ENCODE results near the gene P2RX1. TPM values are rescaled to one million over a fixed set of nuclear protein-coding genes. Genes with fewer than 3 reads are reported as not detected.

Gene P2RX1
- 1 to 10 TPM in 5 of 9 donors, under 1 TPM in 4; 0.42 to 2.1 (median 1.0) TPM for total RNA-seq
- 1 to 10 TPM in 2 of 3 donors, under 1 TPM in 1; 0.59 to 8.6 (median 3.3) TPM for polyA plus RNA-seq
- long read RNA-seq, donor 1: 0 reads
- long read RNA-seq, donor 2: 0 reads
- long read RNA-seq, donor 3: 0 reads
- long read RNA-seq, donor 4: 0 reads
- long read RNA-seq, donor 5, partial matches to known transcripts: 2 of 5 reads
- long read RNA-seq, donor 5, other reads (novel, unspliced or antisense): 2 of 5 reads
- long read RNA-seq, donor 6, partial matches to known transcripts: 0 of 7 reads
- long read RNA-seq, donor 6, other reads (novel, unspliced or antisense): 6 of 7 reads
- long read RNA-seq, donor 7: 0 reads
- long read RNA-seq, donor 8: 0 reads
- long read RNA-seq, donor 9: 0 reads
- long read RNA-seq, donor 10, partial matches to known transcripts: 0 of 1 reads
- long read RNA-seq, donor 10, other reads (novel, unspliced or antisense): 0 of 1 reads

- peak within 1 kb of the TSS in 2 of 5 donors; percentile 26 to 51 for H3K27ac ChIP-seq
These were observed at the start of gene P2RX1 for GRCh38 chr17:3915995-3916696. P2RX1 (minus strand) TSS chr17:3916465; CDS start chr17:3916225, 240 bp downstream.

GRCh38 chr17:3965118-3965800 is 49.0 kb upstream of the P2RX1 start:
- peak overlapping the region in 1 of 4 donors; percentile 62 for H3K4me3 ChIP-seq
- DNase-seq: peak in 5 of 7 donors; percentile 51 to 76 (median 63)
- TF ChIP-seq POLR2A (IDR thresholded peaks at IDR 0.05) (peak in 1 of 2 donors; percentile 39), CTCF (IDR thresholded peaks at IDR 0.05) (no peak)
- peaks cover 13 to 32% of the 10 kb centered on the region in 2 donors for H3K4me1 ChIP-seq (replicated peaks in 1 of 2)
- peak overlapping the region in 2 of 5 donors; percentile 12 to 15 for H3K27ac ChIP-seq
- H3K36me3 ChIP-seq (replicated peaks in 1 of 2): no peaks in the 10 kb centered on the region
- intact Hi-C loops (cut with DNase I): no loop called here
- peaks cover 12% of the 10 kb centered on the region for H3K27me3 ChIP-seq
- WGBS, 4 donors: 32 to 65% (median 36%) methylated on average over 5 to 17 of the region's 17 CpGs
- no peaks in the 10 kb centered on the region for H3K9me3 ChIP-seq (replicated peaks in 1 of 3)

More at GRCh38 chr17:3915995-3916696, at the start of gene P2RX1:
- Histone ChIP-seq H3K36me3 (replicated peaks in 1 of 2) (no peaks in the 10 kb centered on the region), H3K4me1 (replicated peaks in 1 of 2) (peaks cover 14 to 22% of the 10 kb centered on the region in 2 donors), H3K4me3 (no peak within 1 kb of the TSS), H3K9me3 (replicated peaks in 1 of 3) (no peaks in the 10 kb centered on the region), H3K27me3 (no peaks in the 10 kb centered on the region)
- DNase-seq: peak in 2 of 7 donors; percentile 38 to 51
- TF ChIP-seq CTCF (IDR thresholded peaks at IDR 0.05) (no peak), POLR2A (IDR thresholded peaks at IDR 0.05) (no peak)
- WGBS, 4 donors: 71 to 83% (median 74%) methylated on average over 21 to 28 of the region's 28 CpGs
- intact Hi-C loops (cut with DNase I): loop anchor here in 1 of 2 donors (5.0 kb wide), 1 partner anchor 86 kb away; no protein-coding TSS in a partner anchor

- WGBS, 4 donors: 2 to 16% (median 5%) methylated on average over 9 to 92 of the region's 92 CpGs
- Histone ChIP-seq H3K36me3 (replicated peaks in 1 of 2) (no peaks in the 10 kb centered on the region), H3K27me3 (peaks cover 12% of the 10 kb centered on the region), H3K27ac (peak within 1 kb of the TSS in 2 of 5 donors; percentile 12 to 15), H3K4me3 (peak within 1 kb of the TSS in 1 of 4 donors; percentile 62), H3K4me1 (replicated peaks in 1 of 2) (peaks cover 13 to 40% of the 10 kb centered on the region in 2 donors), H3K9me3 (replicated peaks in 1 of 3) (no peaks in the 10 kb centered on the region)
- no peak for DNase-seq
- TF ChIP-seq CTCF (IDR thresholded peaks at IDR 0.05) (no peak), POLR2A (IDR thresholded peaks at IDR 0.05) (peak in 1 of 2 donors; percentile 4)
- intact Hi-C loops (cut with DNase I): no loop called here
These were observed 48.2 kb upstream of the P2RX1 start, which contains the start of gene ATP2A3 for GRCh38 chr17:3964203-3965117. ATP2A3 (minus strand) TSS chr17:3964437; CDS start chr17:3964291, 146 bp downstream.
